Measurements from ENCODE around the gene LRP1B. TPM values are rescaled to one million over a fixed set of nuclear protein-coding genes. Genes with fewer than 3 reads are reported as not detected.

Gene LRP1B
- total and polyA plus RNA-seq, 2 of the 8 experiments (the other 6 are each of a cell fraction or from before 2014, with no cell fraction given) = 0.03 TPM; not detected in 1

GRCh38 chr2:142037066-142037465 lies 93.8 kb downstream of the LRP1B start:
- Histone ChIP-seq H2AFZ (ENCODE audit: low read length) (peak overlapping the region; percentile 16; the same call in 1 of the 2 replicates), H2BK5ac (ENCODE audit: low read depth, low read length) (no peak overlapping the region), H2BK20ac (ENCODE audit: low read length) (no peak overlapping the region), H3K4me2 (ENCODE audit: insufficient read depth in 1 of 2, low read depth in 2 of 2, low read length in 2 of 2) (no peak overlapping the region), H3K27ac (ENCODE audit: low read depth, low read length) (no peak overlapping the region), H3K23me2 (ENCODE audit: low read depth, low read length) (no peaks in the 10 kb centered on the region; the same call in 1 of the 2 replicates), H4K5ac (ENCODE audit: insufficient read length, low read depth, low read length) (no peak overlapping the region), H3K79me2 (ENCODE audit: control insufficient read depth in 1 of 2, insufficient read depth in 2 of 2, low read length in 2 of 2) (no peaks in the 10 kb centered on the region), H3K9ac (replicated peaks in 1 of 4; ENCODE audit: extremely low read depth in 1 of 4, low read depth in 3 of 4, low read length in 3 of 4) (no peak overlapping the region), H3K14ac (ENCODE audit: insufficient read length) (no peak overlapping the region), H3K36me3 (ENCODE audit: control insufficient read depth in 2 of 4, insufficient read depth in 4 of 4, low read length in 3 of 4) (no peaks in the 10 kb centered on the region), H4K20me1 (replicated peaks in 1 of 2; ENCODE audit: control insufficient read depth in 1 of 2, insufficient read depth in 2 of 2, low read length in 2 of 2) (no peaks in the 10 kb centered on the region), H2BK12ac (ENCODE audit: low read depth, low read length) (no peak overlapping the region), H2AK5ac (ENCODE audit: low read depth, low read length) (no peak overlapping the region), H3K79me1 (ENCODE audit: low read depth, low read length) (no peaks in the 10 kb centered on the region), H3K56ac (replicated peaks; ENCODE audit: insufficient read length, low read depth, low read length) (no peak overlapping the region), H3K4me3 (ENCODE audit: extremely low read depth in 1 of 4, insufficient read depth in 2 of 4, low read depth in 3 of 4, low read length in 4 of 4) (no peak overlapping the region), H3K4ac (replicated peaks; ENCODE audit: insufficient read length, low read depth, low read length) (no peak overlapping the region), H3K23ac (ENCODE audit: insufficient read length) (no peak overlapping the region), H3K27me3 (replicated peaks in 1 of 4; ENCODE audit: control insufficient read depth in 3 of 4, extremely low read depth in 1 of 4, insufficient read depth in 3 of 4, low read length in 3 of 4) (peaks cover 0 to 1% (median 0%) of the 10 kb centered on the region in 4 experiments; a peak in 1 of 7 replicates), H2BK120ac (replicated peaks; ENCODE audit: low read depth, low read length) (no peak overlapping the region), H3K18ac (ENCODE audit: extremely low read depth, low read length) (no peak overlapping the region), H2BK15ac (ENCODE audit: low read length) (no peak overlapping the region), H4K8ac (ENCODE audit: extremely low read depth, insufficient read depth, low read length) (no peak overlapping the region), H3K9me3 (ENCODE audit: insufficient read depth in 2 of 2, low read depth in 1 of 2, low read length in 1 of 2) (0 out of 4 replicates have a peak, but pooled peaks cover 0 to 3% of the 10 kb centered on the region in 2 experiments), H4K91ac (replicated peaks; ENCODE audit: insufficient read length, low read length) (no peak overlapping the region), H3K4me1 (replicated peaks in 1 of 4; ENCODE audit: control insufficient read depth in 3 of 4, insufficient read depth in 4 of 4, low read length in 3 of 4) (peaks cover 0 to 2% (median 0%) of the 10 kb centered on the region in 4 experiments; a peak in 3 of 7 replicates)
- 79% methylated on average over 3 of the region's 3 CpGs; no CpG with 5 or more reads in 1 of the 2 experiments for WGBS, 2 experiments (ENCODE audit: extremely low coverage in 1 of 2, insufficient coverage in 1 of 2, insufficient read length in 1 of 2, insufficient replicate concordance in 2 of 2, low coverage in 1 of 2, low lambda C conversion rate in 2 of 2, missing lambda C conversion rate in 1 of 2)
- FAIRE-seq (no peak), DNase-seq (ENCODE audit: low read depth in 1 of 2, low spot score in 2 of 2) (no peak)
- POLR2A ChIA-PET (ENCODE audit: partially characterized antibody) = no interaction called here
- CTCF ChIA-PET (ENCODE audit: partially characterized antibody) = interaction anchor here (0.6 to 1.2 kb wide), 3 partner anchors 10 to 914 kb away, joined by 3 read pairs; no protein-coding TSS in a partner anchor
- TF ChIP-seq SIX5 (IDR thresholded peaks at IDR 0.05; ENCODE audit: low read depth, low read length) (no peak), RXRA (IDR thresholded peaks at IDR 0.05; ENCODE audit: insufficient read depth, low read depth, low read length) (no peak), PHF8 (conservative IDR thresholded peaks at IDR 0.05; ENCODE audit: low read depth, low read length) (no peak), GABPA (IDR thresholded peaks at IDR 0.05; ENCODE audit: borderline replicate concordance, insufficient read depth, low read length) (no peak), POU5F1 (IDR thresholded peaks at IDR 0.05; ENCODE audit: low read depth, low read length) (no peak), KDM4A (IDR thresholded peaks at IDR 0.05; ENCODE audit: low read depth, low read length, severe bottlenecking) (no peak), USF2 (IDR thresholded peaks at IDR 0.05; ENCODE audit: low read length) (no peak), BCL11A (IDR thresholded peaks at IDR 0.05; ENCODE audit: low read depth in 2 of 2, low read length in 2 of 2) (no peak), TAF1 (IDR thresholded peaks at IDR 0.05; ENCODE audit: low read depth, low read length) (no peak)

Measured in H1 (cell line).